PFSK-1 (cell line): ENCODE measurements around the gene IVD.

Source experiments
- POLR2AphosphoS5 ChIP-seq: IDR thresholded peaks from 2 replicates; pipeline ENCODE4 v1.6.1; 2012; ENCODE audit warnings: low read depth, mild to moderate bottlenecking, control low read depth, low read length, moderate library complexity
- TAF1 ChIP-seq: IDR thresholded peaks from 2 replicates; pipeline ENCODE4 v1.6.1; 2012; ENCODE audit warnings: low read length, control low read depth, borderline replicate concordance; ENCODE audit not compliant: insufficient read depth

DNA sequence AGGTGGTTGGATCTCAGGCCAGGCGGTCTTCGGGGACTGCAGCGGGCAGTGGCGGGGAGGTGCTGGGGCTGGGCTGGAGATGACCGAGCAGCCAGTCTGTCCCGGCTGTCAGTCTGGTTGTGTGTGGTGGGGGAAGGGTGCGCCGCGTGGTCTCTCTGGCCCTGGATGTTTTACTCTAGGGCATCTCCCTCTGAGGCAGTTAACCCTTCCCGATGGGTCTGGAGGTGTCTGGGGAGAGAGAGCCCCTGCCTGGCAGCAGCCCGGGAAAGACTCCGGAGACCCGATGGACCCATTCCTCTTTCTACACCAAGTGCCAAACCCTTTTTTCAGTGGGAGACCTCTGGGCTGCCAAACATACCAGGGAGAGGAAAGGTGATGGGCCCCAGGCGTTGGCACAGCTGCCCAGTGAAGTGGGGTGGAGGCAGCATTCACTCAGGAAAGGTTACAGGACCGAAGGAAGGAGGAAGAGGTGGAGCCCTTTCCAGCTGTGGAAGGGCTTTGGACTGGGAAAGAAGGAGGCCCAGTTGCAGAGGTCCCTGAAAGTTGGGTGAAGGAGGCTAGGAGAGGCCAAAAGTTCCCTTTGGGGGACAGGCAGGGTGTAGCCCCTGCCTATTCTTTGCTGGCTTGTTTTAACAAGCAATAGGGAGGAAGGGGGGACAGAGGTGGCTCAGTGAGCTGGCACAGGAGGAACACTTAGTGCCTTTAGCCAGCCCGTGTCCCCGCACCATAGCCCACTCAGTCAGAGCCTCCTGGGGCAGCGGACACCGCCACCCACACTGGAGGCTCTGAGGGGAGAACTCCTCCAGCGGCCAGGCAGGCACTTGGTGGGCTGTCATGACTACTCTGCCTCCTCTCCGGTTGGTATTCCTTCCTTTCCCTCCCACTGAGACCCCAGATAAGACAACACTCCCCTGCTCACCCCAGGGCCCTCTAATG lies 32.4 kb downstream of the IVD start:
- TF ChIP-seq POLR2AphosphoS5 (no peak), TAF1 (no peak)
